GM21786 (cell line): ENCODE measurements around the gene SLC39A11.
"Not testable (repeated sequence)": the region's sequence is repeated elsewhere in the genome, so short reads cannot be mapped to it uniquely, and the experiment has no call there.

ENCODE experiments used
- ATAC-seq: cut with Tn5 transposase; IDR thresholded peaks from one replicate; pipeline ENCODE4 v1.9.1; 2021; ENCODE audit not compliant: unreplicated experiment

SLC39A11 gene

DNA sequence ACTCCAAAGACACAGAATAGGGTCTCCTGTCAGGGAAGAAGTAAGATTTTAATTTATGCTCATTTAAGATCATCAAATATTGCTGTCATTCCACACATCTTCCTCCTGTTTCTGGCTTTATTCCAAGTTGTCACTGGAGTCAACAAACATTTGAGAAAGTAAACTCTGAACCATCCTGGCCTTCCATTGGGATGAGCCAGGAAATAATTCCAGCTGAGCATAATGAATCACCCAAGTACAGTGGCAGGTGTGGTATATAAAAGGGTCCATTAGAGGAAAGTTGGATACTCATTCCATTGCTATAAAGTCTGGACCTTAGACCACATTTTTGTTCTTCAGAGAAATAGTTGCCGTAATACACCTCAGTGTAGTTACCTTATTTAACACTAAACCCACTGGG lies 246.1 kb downstream of the SLC39A11 start:
- no peak for ATAC-seq

DNA sequence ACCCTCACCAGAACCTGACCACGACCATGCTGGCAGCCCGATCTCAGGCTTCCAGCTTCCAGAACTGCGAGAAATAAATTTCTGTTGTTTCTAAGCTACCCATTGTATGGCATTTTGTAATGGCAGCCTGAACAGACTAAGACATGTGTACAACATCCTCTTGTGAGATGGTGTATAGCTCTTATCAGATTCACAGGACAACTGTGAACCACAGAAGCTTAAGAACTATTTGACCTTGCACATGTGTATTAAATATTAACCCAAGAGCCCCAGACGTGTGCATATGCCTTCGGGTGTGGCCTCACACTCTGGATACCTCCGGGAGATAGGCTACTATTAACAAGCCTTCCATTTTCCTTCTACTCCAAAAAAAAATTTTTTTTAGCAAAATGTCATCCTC lies 248.9 kb downstream of the SLC39A11 start:
- ATAC-seq = no peak

DNA sequence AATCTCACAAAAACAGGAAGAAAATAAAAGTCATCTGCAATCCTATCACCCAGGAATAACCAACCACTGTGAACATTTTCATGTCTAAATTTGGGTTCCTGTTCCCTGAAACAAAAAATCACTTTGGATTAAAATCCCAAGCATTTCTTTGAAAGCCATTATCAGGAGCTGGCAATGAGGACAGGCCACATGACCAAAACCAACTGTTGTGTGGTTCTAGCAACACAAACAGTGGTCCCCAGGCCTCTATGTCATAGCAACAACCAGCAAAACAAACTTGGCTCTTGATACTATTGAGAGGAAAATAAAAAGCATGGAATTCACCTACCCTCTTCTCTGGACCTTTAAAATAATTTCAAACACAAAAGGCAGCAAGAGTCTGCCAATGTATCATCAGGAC lies 252.5 kb downstream of the SLC39A11 start:
- ATAC-seq = no peak

DNA sequence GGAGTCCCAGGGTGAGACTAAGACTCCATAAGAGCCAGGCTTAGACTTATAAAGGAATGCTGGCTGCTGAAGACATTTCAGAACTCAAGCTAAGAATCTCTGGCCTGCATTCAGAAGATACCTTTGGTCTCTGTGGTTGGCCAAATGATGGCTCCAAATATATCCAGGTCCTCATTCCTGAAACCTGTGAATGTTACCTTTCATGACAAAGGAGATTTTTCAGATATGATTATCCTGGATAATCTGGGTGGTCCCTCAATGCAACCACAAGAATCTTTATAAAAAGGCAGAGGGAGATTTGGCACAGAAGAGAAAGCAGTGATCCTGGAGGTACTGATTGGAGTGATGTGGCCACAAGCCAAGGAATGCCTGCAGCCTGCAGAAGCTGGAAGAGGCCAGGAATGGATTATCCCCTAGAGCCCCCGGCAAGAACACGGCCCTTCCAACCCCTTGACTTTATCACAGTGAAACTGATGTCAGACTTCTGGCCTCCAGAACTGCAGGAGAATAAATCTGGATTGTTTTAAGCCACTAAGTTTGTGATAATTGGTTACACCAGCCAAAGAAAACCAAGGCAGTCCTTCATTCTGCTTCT lies 253.3 kb downstream of the SLC39A11 start:
- no peak for ATAC-seq

DNA sequence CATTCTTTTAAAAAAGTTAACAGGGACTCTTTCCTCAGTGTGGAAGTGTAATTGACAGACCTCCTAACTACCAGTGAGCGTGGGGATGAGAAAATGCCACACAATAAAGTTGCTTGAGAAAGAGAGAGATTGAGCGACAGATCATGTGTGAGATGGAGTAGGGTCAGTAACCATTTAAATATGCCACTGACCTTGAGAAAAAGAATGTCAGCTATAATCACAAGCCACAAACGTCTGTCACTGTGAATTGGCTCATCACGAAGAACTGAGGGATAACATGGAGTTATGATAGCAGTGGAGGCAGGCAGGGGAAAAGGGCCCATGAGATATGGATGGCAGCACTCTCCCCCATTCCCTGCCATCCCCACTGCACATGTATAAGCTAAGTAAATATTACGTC lies 253.9 kb downstream of the SLC39A11 start:
- no peak for ATAC-seq

- ATAC-seq = no peak
Measured at GRCh38 chr17:72838068-72838467, 254.4 kb downstream of the SLC39A11 start.

GRCh38 chr17:72837335-72837734 lies 255.2 kb downstream of the SLC39A11 start:
- no peak for ATAC-seq

GRCh38 chr17:72833128-72833765 lies 259.2 kb downstream of the SLC39A11 start:
- no peak for ATAC-seq

DNA sequence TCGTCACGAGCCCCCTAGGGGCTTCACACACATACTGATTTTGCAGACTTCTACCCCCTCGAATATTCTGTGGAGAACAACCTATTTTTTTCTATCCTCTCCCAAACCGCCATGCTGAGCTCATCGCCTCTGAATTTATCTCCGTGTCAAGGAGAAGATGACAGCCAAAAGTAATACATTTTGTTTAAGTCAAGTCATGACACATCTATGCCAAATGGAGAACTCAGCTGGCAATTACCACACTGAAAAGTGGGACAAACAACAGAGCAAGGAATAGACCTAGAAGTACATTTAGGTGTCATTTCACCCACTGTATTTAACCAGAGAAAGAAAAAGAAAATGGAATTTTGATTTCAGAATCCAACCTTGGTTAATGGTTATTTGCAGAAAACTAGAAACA lies 260.2 kb downstream of the SLC39A11 start:
- no peak for ATAC-seq

- ATAC-seq = no peak
Measured at GRCh38 chr17:72829883-72830282, 262.6 kb downstream of the SLC39A11 start.

DNA sequence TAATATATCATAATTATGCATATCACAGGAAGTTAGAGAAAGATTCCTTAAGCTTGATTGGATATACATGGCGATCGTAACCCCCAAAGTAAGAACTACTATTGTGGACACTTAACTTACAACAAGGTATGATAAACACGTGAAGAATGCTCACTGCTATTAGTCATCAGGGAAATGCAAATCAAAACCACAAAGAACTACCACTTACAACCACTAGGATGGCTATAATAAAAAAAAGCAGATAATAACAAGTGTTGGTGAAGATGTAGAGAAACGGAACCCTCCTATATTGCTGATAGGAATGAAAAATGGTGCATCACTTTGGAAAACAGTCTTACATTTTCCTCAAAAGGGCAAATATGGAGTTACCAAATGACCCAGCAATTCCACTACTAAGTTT lies 265.9 kb downstream of the SLC39A11 start:
- ATAC-seq = no peak

DNA sequence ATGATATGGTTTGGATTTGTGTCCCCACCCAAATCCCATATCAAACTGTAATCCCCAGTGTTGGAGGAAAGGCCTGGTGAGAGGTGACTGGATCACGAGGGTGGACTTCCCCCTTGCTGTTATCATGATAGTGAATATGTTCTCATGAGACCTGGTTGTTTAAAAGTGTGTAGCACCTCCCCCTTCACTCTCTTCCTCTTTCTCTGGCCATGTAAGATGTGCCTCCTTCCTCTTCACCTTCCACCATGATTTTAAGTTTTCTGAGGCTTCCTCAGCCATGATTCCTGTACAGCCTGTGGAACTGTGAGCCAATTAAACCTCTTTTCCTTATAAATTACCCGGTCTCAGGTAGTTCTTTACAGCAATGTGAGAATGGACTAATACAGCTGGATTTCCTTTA lies 266.4 kb downstream of the SLC39A11 start:
- ATAC-seq = not testable (repeated sequence)

- no peak for ATAC-seq
Measured at GRCh38 chr17:72825218-72825617, 267.3 kb downstream of the SLC39A11 start.

- not testable (repeated sequence) for ATAC-seq
Measured at GRCh38 chr17:72824267-72824666, 268.2 kb downstream of the SLC39A11 start.

DNA sequence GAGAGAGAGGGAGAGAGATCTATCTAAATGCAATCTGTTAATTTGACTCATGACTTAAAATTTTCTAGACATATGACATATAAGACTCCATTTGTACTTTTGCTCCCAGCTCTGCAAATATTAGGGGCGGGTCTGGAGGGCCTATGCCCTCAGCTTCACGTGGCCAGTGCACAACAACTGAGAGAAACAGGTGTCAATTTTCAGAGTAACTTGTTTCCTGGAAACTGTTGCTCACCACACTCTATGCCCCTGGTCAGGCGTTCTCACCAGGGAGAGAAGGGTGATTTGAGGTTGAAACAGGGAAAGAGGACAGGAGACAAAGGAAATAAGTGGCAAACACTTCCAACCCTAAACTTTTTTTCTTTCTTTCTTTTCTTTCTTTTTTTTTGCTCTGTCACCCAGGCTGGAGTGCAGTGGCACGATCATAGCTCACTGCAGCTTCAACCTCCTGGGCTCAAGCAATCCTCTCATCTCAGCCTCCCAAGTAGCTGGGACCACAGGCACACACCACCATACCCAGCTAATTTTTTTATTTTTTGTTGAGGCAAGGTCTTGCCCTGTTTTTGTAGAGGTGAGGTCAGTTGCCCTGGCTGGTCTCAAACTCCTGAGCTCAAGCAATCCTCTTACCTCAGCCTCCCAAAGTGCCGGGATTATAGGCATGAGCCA lies 270.0 kb downstream of the SLC39A11 start:
- no peak for ATAC-seq

DNA sequence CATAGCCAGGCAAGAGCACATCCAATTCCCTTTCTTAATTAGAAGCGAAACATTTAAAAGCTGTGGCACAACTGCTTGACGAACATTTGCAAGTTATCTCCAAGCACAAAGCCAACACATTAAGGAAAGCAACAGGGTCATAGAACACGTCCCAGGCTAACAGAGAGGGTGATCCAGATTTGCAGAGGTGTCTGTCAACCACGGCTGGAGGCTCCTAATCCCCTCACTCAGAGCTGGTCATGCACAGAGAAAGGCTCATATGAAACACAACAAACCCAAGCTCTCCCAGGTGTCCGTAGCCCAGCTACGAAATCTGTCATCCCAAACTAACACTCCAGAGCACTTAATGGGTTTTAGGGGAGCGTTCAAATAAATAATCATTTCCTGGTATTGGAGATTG lies 276.1 kb downstream of the SLC39A11 start:
- no peak for ATAC-seq

GRCh38 chr17:72813481-72813880 lies 279.0 kb downstream of the SLC39A11 start:
- no peak for ATAC-seq

- no peak for ATAC-seq
Measured at GRCh38 chr17:72812823-72813222, 279.7 kb downstream of the SLC39A11 start.

DNA sequence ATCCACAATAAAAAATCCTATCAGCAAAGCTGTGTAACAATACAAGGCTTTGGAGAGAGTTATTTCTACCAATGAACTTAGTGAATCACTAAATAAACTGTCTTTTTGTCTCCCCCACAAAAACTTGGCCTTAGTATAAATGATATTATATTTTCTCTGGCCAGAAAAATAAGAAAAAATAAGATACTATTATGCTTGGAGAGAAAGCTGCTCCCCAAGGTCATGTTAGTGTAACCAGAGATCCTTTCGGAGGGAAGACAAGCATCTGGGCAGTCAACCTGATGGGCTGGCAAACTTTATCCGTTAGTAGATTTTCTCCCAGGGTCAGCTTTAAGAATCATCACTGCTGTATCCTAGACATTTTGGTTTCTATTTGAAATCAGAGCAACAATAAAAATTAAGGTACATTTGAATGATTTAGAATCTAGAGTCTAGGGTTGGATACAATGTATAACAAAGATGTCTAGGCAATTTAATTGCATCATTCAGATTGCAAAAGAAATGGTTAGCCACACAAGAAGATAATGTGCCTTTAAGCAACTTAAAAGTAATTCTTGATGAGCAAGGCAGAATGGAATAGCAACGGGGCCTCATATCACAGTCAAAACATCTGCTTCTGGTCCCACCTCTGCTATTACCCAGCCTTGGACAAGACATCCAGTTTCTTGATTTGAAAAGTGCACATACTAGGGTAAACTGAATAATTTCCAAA lies 280.4 kb downstream of the SLC39A11 start:
- no peak for ATAC-seq

GRCh38 chr17:72810991-72811508 lies 281.4 kb downstream of the SLC39A11 start:
- no peak for ATAC-seq

GRCh38 chr17:72806011-72806410 lies 286.5 kb downstream of the SLC39A11 start:
- ATAC-seq = no peak
